ENCODE results near the gene RRP15.

- TF ChIP-seq POLR2A (IDR thresholded peaks at IDR 0.05) = no peak
- TF ChIP-seq CTCF (IDR thresholded peaks at IDR 0.05) = no peak
Observed at GRCh38 chr1:218301217-218301616, 16.1 kb downstream of the RRP15 start.
